ENCODE data around the gene CDK14.
A peak's percentile ranks its signal among the peaks of the same experiment; 100 is the strongest.

Gene CDK14

DNA sequence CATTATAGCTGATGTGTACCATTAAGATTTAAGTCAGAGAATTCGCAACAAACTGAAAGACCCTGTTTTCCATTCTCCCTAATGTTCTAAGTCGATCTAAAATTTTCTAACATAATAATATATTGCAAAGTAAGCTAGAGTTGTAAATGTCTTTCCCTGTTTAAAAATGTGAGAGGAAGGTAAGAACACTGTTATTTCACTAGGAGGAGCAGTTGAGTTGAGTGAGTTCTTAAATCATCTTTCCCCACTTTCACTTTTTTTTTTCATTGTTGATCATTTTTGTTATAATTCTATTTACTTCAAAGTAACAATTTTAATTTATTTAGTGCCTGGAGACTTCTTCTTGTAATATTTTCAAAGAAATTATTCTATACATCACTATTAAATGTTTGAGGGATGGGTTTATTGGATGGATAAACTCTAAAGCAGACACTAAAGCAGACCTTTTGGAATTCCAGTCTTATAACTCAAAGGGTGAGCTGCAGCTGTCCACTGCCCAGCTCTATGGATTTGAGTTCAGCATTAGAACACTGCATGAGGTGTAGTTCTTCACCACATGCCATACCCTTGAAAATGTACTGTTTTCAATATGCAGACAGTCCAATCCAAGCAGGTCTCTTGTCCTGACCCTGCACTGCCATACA, 486.9 kb downstream of the CDK14 start:
- Histone ChIP-seq H3K4me3 (no peak overlapping the region), H3K9ac (ENCODE audit: insufficient read length) (peak overlapping the region; percentile 54), H3K27ac (peak overlapping the region; percentile 76), H3K9me3 (ENCODE audit: low read depth, low read length) (no peaks in the 10 kb centered on the region), H3K36me3 (ENCODE audit: insufficient read depth, low read length) (peaks cover 10% of the 10 kb centered on the region)
- TF ChIP-seq POLR2AphosphoS5 (IDR thresholded peaks at IDR 0.05; ENCODE audit: borderline replicate concordance, low read depth, low read length) (no peak), FOXP2 (optimal IDR thresholded peaks at IDR 0.05; ENCODE audit: control extremely low read depth, extremely low read length, insufficient read depth) (no peak), EZH2 (IDR thresholded peaks at IDR 0.05) (no peak)
- no peak for DNase-seq (ENCODE audit: low read depth, low spot score)

DNA sequence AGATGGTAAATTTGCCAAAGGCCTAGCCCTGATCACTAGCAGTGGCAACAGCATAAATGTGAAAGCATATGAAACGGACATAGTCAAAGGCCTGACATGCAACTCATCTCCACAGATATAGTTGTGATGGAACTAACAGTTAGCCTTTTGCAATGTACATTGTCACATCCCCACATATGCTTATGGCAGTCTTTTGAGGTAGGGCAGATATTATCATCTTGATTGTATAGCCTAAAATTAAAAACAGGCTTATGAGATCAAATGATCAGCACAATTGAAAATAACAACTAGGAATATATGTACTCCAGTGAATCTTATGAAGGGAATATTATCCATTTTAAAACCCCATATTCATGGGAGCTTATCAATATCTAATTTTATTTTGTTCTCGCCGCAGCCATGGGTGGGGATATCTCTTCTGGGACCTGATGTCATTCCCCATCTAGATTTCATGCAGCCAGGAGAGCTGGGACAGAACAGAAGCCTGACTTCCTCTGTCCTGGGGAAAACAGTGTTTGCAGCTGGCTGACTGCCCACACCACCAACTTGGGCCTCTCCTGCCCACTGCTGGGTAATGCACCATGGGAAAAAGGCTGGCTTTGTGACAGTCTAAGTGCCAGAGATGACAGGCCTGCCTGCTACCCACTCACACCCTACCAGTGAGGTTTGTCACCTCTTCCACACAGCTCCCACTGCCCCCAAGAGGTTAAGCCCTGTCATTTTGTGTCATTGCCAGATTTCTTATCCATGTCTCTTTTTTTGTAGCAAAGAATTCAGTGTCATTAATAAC, 487.9 kb downstream of the CDK14 start:
- no peak for DNase-seq (ENCODE audit: low read depth, low spot score)
- Histone ChIP-seq H3K4me3 (no peak overlapping the region), H3K36me3 (ENCODE audit: insufficient read depth, low read length) (peaks cover 10% of the 10 kb centered on the region), H3K9me3 (ENCODE audit: low read depth, low read length) (no peaks in the 10 kb centered on the region), H3K27ac (peak overlapping the region; percentile 60; the same call in 1 of the 2 replicates), H3K9ac (ENCODE audit: insufficient read length) (no peak overlapping the region)
- no peak for TF ChIP-seq EZH2 (IDR thresholded peaks at IDR 0.05)
- no peak for TF ChIP-seq POLR2AphosphoS5 (IDR thresholded peaks at IDR 0.05; ENCODE audit: borderline replicate concordance, low read depth, low read length)
- TF ChIP-seq FOXP2 (optimal IDR thresholded peaks at IDR 0.05; ENCODE audit: control extremely low read depth, extremely low read length, insufficient read depth): no peak

DNA sequence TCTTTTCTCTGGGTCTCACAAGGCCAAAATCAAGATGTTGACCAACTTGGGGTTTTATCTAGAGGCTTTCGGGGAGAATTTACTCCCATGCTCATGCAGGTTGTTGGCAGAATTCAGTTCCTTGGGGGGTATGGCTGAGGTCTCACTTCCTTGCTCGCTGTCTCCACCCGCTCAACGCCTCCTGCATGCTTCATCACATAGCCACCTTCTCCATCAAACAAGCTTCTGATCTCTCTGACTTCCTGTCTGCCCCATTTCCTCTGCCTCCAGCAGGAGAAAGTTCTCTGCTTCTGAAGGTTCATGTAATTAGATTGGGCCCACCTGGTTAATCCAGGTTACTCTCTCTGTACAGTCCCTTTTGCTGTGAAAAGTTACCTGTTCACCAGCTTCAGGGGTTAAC, 489.1 kb downstream of the CDK14 start:
- Histone ChIP-seq H3K9me3 (ENCODE audit: low read depth, low read length) (no peaks in the 10 kb centered on the region), H3K36me3 (ENCODE audit: insufficient read depth, low read length) (peaks cover 10% of the 10 kb centered on the region), H3K27ac (no peak overlapping the region), H3K9ac (ENCODE audit: insufficient read length) (no peak overlapping the region), H3K4me3 (no peak overlapping the region)
- DNase-seq (ENCODE audit: low read depth, low spot score): no peak
- TF ChIP-seq POLR2AphosphoS5 (IDR thresholded peaks at IDR 0.05; ENCODE audit: borderline replicate concordance, low read depth, low read length) (no peak), EZH2 (IDR thresholded peaks at IDR 0.05) (no peak), FOXP2 (optimal IDR thresholded peaks at IDR 0.05; ENCODE audit: control extremely low read depth, extremely low read length, insufficient read depth) (no peak)

DNA sequence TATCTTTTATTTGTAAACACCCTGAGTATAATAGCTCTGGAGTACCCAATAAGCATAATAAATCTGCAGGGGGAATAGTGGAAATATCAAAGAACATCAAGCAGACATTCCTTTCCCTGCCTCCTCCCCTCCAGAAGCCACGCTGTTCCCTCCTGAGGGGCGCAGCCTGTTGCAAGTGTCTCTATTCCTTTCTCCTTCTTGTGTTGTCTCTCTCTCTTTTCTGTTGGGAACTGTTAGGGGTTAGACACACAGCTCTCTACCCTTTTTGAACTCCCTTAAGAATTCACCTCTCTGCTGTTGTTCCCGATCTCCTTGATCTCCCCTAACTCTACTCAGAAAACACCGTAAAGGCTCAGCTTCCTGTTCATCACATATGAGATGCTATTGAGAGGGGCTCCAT, 490.1 kb downstream of the CDK14 start:
- H3K36me3 ChIP-seq (ENCODE audit: insufficient read depth, low read length): peaks cover 10% of the 10 kb centered on the region
- no peak for TF ChIP-seq EZH2 (IDR thresholded peaks at IDR 0.05)
- no peak for TF ChIP-seq POLR2AphosphoS5 (IDR thresholded peaks at IDR 0.05; ENCODE audit: borderline replicate concordance, low read depth, low read length)
- TF ChIP-seq FOXP2 (optimal IDR thresholded peaks at IDR 0.05; ENCODE audit: control extremely low read depth, extremely low read length, insufficient read depth): no peak
- peak overlapping the region; percentile 30; the same call in 1 of the 2 replicates for H3K27ac ChIP-seq
- no peak overlapping the region for H3K4me3 ChIP-seq
- no peak overlapping the region for H3K9ac ChIP-seq (ENCODE audit: insufficient read length)
- no peak for DNase-seq (ENCODE audit: low read depth, low spot score)
- H3K9me3 ChIP-seq (ENCODE audit: low read depth, low read length): no peaks in the 10 kb centered on the region

DNA sequence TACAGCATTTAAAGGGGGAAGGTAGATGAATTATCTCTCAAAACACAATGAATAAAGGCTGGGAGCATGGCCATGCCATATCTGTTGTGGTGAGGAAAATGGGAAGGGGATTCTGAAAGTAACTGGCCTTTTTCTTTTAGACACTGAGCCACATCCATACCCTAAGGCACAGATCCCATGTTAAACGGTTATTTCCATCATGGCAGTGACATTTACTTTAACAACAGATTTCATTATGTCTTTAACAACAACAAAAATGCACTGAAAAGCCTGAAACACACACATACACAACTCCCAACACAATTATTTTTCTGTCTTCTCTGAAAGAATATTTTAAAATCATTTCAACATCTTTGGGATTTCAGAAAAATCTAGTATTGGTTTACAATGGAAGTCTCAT, 492.0 kb downstream of the CDK14 start:
- Histone ChIP-seq H3K9ac (ENCODE audit: insufficient read length) (no peak overlapping the region), H3K27ac (peak overlapping the region; percentile 90), H3K4me3 (no peak overlapping the region), H3K9me3 (ENCODE audit: low read depth, low read length) (no peaks in the 10 kb centered on the region), H3K36me3 (ENCODE audit: insufficient read depth, low read length) (peaks cover 13% of the 10 kb centered on the region)
- TF ChIP-seq FOXP2 (optimal IDR thresholded peaks at IDR 0.05; ENCODE audit: control extremely low read depth, extremely low read length, insufficient read depth): no peak
- no peak for DNase-seq (ENCODE audit: low read depth, low spot score)

DNA sequence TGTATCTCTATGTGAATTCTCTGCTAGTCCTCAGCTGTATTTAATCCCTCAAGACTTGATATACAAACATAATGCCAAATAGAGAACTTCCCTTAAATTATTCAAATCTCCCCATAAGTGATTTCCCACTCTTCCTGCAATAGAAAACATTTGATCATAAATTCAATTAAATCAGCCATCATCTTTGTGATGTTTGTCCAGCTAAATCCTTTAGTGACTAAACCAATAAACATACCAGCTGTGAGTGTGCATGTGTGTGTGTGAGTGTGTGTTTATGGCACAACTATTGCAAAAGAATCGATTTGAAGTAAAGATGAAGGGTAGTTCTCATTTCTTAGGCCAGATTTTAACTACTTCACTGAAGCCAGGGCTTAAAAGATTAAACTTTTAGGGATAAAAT, 492.6 kb downstream of the CDK14 start:
- Histone ChIP-seq H3K36me3 (ENCODE audit: insufficient read depth, low read length) (peaks cover 19% of the 10 kb centered on the region), H3K9ac (ENCODE audit: insufficient read length) (peak overlapping the region; percentile 27), H3K27ac (peak overlapping the region; percentile 90), H3K9me3 (ENCODE audit: low read depth, low read length) (no peaks in the 10 kb centered on the region), H3K4me3 (no peak overlapping the region)
- TF ChIP-seq POLR2AphosphoS5 (IDR thresholded peaks at IDR 0.05; ENCODE audit: borderline replicate concordance, low read depth, low read length): no peak
- no peak for TF ChIP-seq EZH2 (IDR thresholded peaks at IDR 0.05)
- no peak for TF ChIP-seq FOXP2 (optimal IDR thresholded peaks at IDR 0.05; ENCODE audit: control extremely low read depth, extremely low read length, insufficient read depth)
- no peak for DNase-seq (ENCODE audit: low read depth, low spot score)

DNA sequence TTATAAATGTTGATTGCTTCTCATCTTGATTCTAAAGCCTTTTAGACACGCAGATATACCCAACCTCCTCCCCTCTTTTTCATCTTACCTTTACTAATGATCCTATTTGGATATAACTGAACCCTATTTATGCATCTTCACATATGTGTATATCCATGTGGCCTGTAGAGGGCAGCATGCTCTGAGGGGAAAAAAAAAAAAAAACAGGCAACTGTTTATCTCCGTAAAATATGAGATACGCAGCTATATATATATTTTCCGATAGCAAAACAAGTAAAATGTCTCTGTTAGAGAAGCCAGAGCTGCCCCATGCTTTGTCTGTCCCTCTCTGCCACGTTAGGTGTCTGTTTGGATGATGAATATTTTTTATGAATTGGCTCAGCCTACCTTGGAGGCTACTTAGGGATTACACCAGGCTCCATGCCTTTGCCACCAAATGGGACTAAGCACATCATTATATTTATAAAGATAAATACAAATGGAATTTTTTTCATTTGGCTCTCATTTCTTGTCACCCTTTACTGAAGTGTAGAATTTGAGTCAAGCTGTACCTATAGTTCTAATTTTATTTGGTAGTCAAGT, 493.4 kb downstream of the CDK14 start:
- DNase-seq (ENCODE audit: low read depth, low spot score): no peak
- peaks cover 22% of the 10 kb centered on the region for H3K36me3 ChIP-seq (ENCODE audit: insufficient read depth, low read length)
- peak overlapping the region; percentile 90 for H3K27ac ChIP-seq
- TF ChIP-seq EZH2 (IDR thresholded peaks at IDR 0.05): no peak
- TF ChIP-seq POLR2AphosphoS5 (IDR thresholded peaks at IDR 0.05; ENCODE audit: borderline replicate concordance, low read depth, low read length): no peak
- no peak for TF ChIP-seq FOXP2 (optimal IDR thresholded peaks at IDR 0.05; ENCODE audit: control extremely low read depth, extremely low read length, insufficient read depth)
- H3K9me3 ChIP-seq (ENCODE audit: low read depth, low read length): no peaks in the 10 kb centered on the region
- peak overlapping the region; percentile 32 for H3K4me3 ChIP-seq
- peak overlapping the region; percentile 38 for H3K9ac ChIP-seq (ENCODE audit: insufficient read length)

DNA sequence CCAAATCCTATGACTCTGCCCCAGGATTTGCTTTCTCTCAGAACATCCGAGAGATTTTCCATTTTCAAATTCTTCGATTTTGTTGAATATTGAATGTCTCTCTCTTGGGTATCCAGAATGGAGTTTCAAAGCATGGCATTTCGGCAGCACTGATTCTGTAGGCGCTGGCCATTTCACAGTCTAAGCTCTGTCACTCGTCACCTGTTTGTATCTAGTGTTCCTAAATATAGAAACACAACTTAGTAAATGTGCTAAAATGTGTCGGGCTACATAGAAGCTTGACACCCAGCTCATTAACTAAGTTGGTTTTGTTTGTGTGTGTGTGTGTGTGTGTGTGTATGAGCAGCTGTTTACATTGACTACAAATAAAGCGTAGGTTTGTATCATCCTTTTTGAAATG, 494.6 kb downstream of the CDK14 start:
- Histone ChIP-seq H3K36me3 (ENCODE audit: insufficient read depth, low read length) (peaks cover 26% of the 10 kb centered on the region), H3K9me3 (ENCODE audit: low read depth, low read length) (peaks cover 3% of the 10 kb centered on the region; the same call in 1 of the 2 replicates)

More for the DNA sequence above, 494.6 kb downstream of the CDK14 start:
- H3K9ac ChIP-seq (ENCODE audit: insufficient read length): peak overlapping the region; percentile 48
- TF ChIP-seq POLR2AphosphoS5 (IDR thresholded peaks at IDR 0.05; ENCODE audit: borderline replicate concordance, low read depth, low read length) (no peak), EZH2 (IDR thresholded peaks at IDR 0.05) (no peak), FOXP2 (optimal IDR thresholded peaks at IDR 0.05; ENCODE audit: control extremely low read depth, extremely low read length, insufficient read depth) (no peak)
- H3K4me3 ChIP-seq: no peak overlapping the region
- no peak for DNase-seq (ENCODE audit: low read depth, low spot score)
- peak overlapping the region; percentile 90 for H3K27ac ChIP-seq

All from SK-N-MC (cell line).